Activated naive CD8-positive, alpha-beta T cell treated with anti-CD3 and anti-CD28 coated beads, Interleukin-2, amount 10 ng/mL, durations not matched to agents 7 days and 5 days (primary cell): ENCODE results near the gene FNDC3B. TPM values are rescaled to one million over a fixed set of nuclear protein-coding genes. Genes with fewer than 3 reads are reported as not detected.

ENCODE experiments used
- ATAC-seq: fragments of 150-1000 bp; cut with Tn5 transposase; one replicate; pipeline ENCODE4 v1.10.0; 2021; ENCODE audit warnings: low read depth, moderate library complexity
- POLR2A ChIA-PET: fragments of 350-600 bp; sonication (Branson Sonifier 250); formaldehyde crosslinking; loops from one replicate; lab custom pipeline; 2021; ENCODE audit warnings: antibody characterized with exemption; lab: Charles Lee
- DNase-seq: peaks from one replicate; pipeline ENCODE4 v3.0.0; 2021
- H3K27ac Mint-ChIP-seq: one replicate; pipeline ENCODE4 v1.8.0; 2022; ENCODE audit warnings: mild to moderate bottlenecking, mixed read lengths
- H3K27me3 Mint-ChIP-seq: one replicate; pipeline ENCODE4 v1.8.0; 2022; ENCODE audit warnings: mild to moderate bottlenecking, moderate library complexity, mixed read lengths
- H3K36me3 Mint-ChIP-seq: one replicate; pipeline ENCODE4 v1.8.0; 2021; ENCODE audit warnings: mild to moderate bottlenecking, mixed read lengths
- H3K4me1 Mint-ChIP-seq: one replicate; pipeline ENCODE4 v1.8.0; 2021; ENCODE audit warnings: mixed read lengths
- H3K4me3 Mint-ChIP-seq: one replicate; pipeline ENCODE4 v1.8.0; 2022; ENCODE audit warnings: mild to moderate bottlenecking, moderate library complexity, mixed read lengths
- H3K9me3 Mint-ChIP-seq: one replicate; pipeline ENCODE4 v1.8.0; 2021; ENCODE audit warnings: mixed read lengths
- total RNA-seq, 2 experiments: library from RNA; stranded (reverse); gene quantifications; one replicate each; pipeline ENCODE4 v1.2.3, GENCODE V29; 2021

FNDC3B gene
- total RNA-seq, 2 experiments from 2014 or later, result 15.8 to 16.3 TPM

DNA sequence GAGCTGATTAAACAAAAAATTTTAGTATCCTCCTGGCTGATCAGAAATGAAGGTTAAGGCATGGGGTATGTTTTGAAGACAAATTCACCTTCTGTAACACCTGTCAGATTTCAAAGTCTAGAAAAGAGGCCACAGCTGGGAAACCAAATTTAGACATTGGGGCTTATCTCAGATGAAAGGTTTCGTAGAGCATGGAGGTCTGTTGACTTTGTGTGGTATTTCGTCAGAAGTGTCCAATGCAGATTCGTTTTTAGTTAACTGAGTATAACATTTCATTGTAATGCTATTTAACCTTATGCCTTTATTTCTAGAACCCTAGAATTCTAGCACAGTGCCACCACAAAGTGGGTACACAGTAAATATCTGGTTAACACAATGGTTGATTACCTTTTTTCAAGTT lies 61.7 kb downstream of the FNDC3B start:
- POLR2A ChIA-PET, result no interaction called here

DNA sequence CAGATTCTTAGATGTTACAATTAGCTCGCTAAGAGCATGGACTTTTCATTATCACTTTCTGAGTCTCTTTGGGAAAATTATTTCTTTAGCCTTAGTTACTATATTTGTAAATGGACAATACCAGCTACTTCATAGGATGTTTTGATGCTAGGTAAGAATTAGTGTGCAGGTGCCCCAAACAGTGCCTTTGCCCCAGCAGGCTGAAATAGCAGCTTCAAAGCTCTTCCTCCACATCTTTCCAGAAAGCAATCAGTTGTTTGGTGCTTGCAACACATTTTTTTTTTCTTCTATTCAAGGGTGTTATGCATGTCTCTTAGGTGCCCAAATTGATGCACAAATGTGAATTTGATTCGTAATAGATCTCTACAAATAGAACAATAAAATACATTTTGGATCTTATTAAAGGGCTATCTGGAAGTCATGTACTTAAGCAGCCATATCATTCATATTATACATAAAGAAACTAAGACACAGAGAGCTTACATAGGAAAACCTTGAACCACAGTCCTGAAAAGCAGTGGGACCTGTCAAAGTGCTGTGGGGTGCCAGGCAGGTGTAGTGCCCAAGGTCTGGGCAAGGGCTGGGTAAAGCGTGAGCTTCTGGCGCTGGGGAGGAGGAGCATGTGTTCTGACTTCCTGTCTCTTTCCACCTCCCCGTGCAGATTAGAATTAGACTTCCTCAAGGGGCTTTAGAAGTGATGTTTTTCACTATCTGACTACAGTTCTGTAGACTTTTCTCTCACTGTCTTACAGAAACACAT lies 62.9 kb downstream of the FNDC3B start:
- H3K4me3 Mint-ChIP-seq, result peak overlapping the region; percentile 56
- H3K27me3 Mint-ChIP-seq, result peaks cover 2% of the 10 kb centered on the region
- peaks cover 52% of the 10 kb centered on the region for H3K4me1 Mint-ChIP-seq
- POLR2A ChIA-PET, result interaction anchor here (1.6 kb wide), 1 partner anchor 8 kb away, joined by 3 read pairs; no protein-coding TSS in a partner anchor
- DNase-seq, result peak; percentile 47
- peak; percentile 62 for ATAC-seq
- peaks cover 6% of the 10 kb centered on the region for H3K36me3 Mint-ChIP-seq
- no peaks in the 10 kb centered on the region for H3K9me3 Mint-ChIP-seq
- peak overlapping the region; percentile 41 for H3K27ac Mint-ChIP-seq

More for the DNA sequence above, 61.7 kb downstream of the FNDC3B start:
- Mint-ChIP-seq H3K27me3 (peaks cover 2% of the 10 kb centered on the region), H3K27ac (no peak overlapping the region), H3K36me3 (peaks cover 2% of the 10 kb centered on the region), H3K9me3 (no peaks in the 10 kb centered on the region), H3K4me1 (peaks cover 40% of the 10 kb centered on the region), H3K4me3 (no peak overlapping the region)
- DNase-seq, result no peak
- ATAC-seq, result no peak

DNA sequence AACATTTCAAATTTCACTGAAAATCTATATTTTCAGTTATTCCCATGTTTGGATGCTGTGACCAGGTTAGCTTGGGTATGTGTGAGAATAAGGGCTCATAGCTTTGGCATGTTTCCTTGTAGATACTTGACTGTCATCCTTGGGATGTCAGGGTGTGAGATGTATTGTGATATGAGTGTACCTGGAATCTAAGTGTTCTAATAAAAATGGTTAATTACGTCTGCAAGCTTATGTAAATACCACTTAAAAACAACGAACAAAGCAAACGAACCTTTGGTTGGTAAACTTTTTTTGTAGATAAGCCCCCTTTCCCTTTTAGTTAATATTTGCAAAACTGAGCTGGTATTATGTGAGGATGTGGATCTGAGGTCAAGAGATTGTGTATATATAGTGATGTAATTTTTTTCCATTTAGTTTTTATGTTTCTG lies 63.5 kb downstream of the FNDC3B start:
- ATAC-seq, result no peak
- peaks cover 7% of the 10 kb centered on the region for H3K36me3 Mint-ChIP-seq
- peak overlapping the region; percentile 56 for H3K4me3 Mint-ChIP-seq
- H3K9me3 Mint-ChIP-seq, result no peaks in the 10 kb centered on the region
- POLR2A ChIA-PET, result interaction anchor here (1.6 kb wide), 1 partner anchor 9 kb away, joined by 3 read pairs; no protein-coding TSS in a partner anchor
- H3K27ac Mint-ChIP-seq, result peak overlapping the region; percentile 41
- H3K27me3 Mint-ChIP-seq, result peaks cover 2% of the 10 kb centered on the region
- DNase-seq, result no peak
- H3K4me1 Mint-ChIP-seq, result peaks cover 56% of the 10 kb centered on the region

DNA sequence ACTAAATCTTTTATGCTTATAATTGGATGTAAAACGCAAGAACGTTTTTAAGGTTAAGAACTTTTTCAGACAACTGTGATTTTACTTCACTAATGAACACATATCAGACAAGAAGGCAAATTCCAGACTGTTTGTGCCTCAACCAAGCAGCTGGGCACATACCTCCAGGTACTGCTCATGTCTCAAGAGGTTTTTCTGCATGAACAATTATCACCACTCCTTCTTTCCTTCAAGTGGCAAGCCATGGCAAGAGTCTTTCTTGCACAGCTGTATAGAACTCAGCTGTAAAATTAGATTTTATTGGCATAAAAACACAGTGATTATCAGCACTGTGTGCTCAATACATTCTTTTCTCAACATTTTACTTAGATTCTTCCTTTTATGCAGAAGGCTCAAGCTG lies 64.3 kb downstream of the FNDC3B start:
- POLR2A ChIA-PET, result interaction anchor here (1.6 kb wide), 1 partner anchor 9 kb away, joined by 3 read pairs; no protein-coding TSS in a partner anchor
- Mint-ChIP-seq H3K27me3 (peaks cover 2% of the 10 kb centered on the region), H3K9me3 (no peaks in the 10 kb centered on the region), H3K4me3 (no peak overlapping the region), H3K36me3 (peaks cover 6% of the 10 kb centered on the region), H3K27ac (no peak overlapping the region), H3K4me1 (peaks cover 62% of the 10 kb centered on the region)
- DNase-seq (no peak), ATAC-seq (no peak)

DNA sequence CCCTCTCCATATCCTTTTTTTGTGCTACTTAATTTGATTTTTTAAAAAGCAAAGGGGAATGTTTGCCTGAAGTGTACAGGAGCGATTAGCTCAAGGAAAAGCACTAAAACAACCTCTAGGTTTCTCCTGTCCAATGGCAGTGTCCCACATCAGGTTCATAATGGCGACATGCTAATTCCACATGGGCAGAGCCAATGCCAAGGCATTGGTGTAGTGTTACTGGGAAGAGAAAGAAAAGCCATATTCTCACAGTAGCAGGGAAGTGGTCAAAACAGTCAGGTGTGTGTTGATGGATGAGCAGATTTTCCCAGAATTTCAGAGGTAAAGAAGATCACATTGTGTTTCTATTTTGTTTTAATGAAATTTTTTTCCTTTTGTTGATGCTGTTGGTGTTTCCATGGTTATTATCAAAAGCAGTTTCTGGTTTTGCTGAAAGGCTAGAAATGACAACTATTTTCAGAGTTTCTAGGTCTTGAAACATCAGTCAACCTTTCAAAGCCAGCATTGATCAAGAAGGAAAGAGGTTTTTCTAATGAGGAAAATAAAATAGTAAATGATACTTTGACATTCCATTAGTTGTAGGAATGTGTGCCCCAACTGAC lies 65.2 kb downstream of the FNDC3B start:
- Mint-ChIP-seq H3K27ac (no peak overlapping the region), H3K4me3 (no peak overlapping the region), H3K9me3 (no peaks in the 10 kb centered on the region), H3K4me1 (peaks cover 62% of the 10 kb centered on the region), H3K27me3 (peaks cover 2% of the 10 kb centered on the region), H3K36me3 (peaks cover 6% of the 10 kb centered on the region)
- no peak for DNase-seq
- no peak for ATAC-seq
- POLR2A ChIA-PET, result no interaction called here

- peaks cover 55% of the 10 kb centered on the region for H3K4me1 Mint-ChIP-seq
- peak overlapping the region; percentile 26 for H3K27ac Mint-ChIP-seq
- H3K9me3 Mint-ChIP-seq, result peaks cover 2% of the 10 kb centered on the region
- POLR2A ChIA-PET, result interaction anchor here (0.7 to 2.7 kb wide), 6 partner anchors 14 to 30 kb away, joined by 3 to 15 read pairs (median 4); no protein-coding TSS in a partner anchor
- DNase-seq (no peak), ATAC-seq (no peak)
- peaks cover 2% of the 10 kb centered on the region for H3K27me3 Mint-ChIP-seq
- peak overlapping the region; percentile 2 for H3K4me3 Mint-ChIP-seq
- peaks cover 8% of the 10 kb centered on the region for H3K36me3 Mint-ChIP-seq
These were observed 66.9 kb downstream of the FNDC3B start for GRCh38 chr3:172106037-172106954.

DNA sequence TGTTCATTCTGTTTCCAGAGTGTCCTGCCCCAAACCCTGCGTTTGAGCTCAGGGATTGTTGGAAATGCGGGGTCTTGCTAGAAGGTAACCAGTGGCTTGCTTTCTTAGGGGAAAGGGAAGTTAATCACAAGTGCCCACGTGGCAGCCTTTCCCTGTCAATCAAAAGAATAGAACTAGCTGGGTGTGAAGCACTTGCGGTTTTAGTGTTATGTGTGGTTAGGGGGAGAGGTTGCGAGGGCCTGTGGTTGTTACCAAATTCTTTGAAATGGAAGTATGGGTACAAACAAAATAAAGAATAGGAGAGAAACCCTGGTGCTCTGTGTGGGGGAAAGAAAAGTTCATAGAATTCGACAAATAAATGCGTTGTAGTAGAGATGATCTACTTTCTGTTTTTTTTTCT lies 67.6 kb downstream of the FNDC3B start:
- peaks cover 2% of the 10 kb centered on the region for H3K9me3 Mint-ChIP-seq
- peak; percentile 65 for ATAC-seq
- H3K27ac Mint-ChIP-seq, result peak overlapping the region; percentile 93
- peak overlapping the region; percentile 86 for H3K4me3 Mint-ChIP-seq
- DNase-seq, result peak; percentile 68
- H3K27me3 Mint-ChIP-seq, result peaks cover 6% of the 10 kb centered on the region
- peaks cover 53% of the 10 kb centered on the region for H3K4me1 Mint-ChIP-seq
- peaks cover 8% of the 10 kb centered on the region for H3K36me3 Mint-ChIP-seq
- POLR2A ChIA-PET, result interaction anchor here (0.9 to 2.7 kb wide), 7 partner anchors 16 to 68 kb away, joined by 3 to 15 read pairs (median 6); partner anchors contain the start of gene FNDC3B

- POLR2A ChIA-PET, result interaction anchor here (0.7 to 2.7 kb wide), 7 partner anchors 16 to 486 kb away, joined by 3 to 15 read pairs (median 6); partner anchors contain the start of gene FNDC3B
- H3K9me3 Mint-ChIP-seq, result peaks cover 2% of the 10 kb centered on the region
- peak overlapping the region; percentile 93 for H3K27ac Mint-ChIP-seq
- peak; percentile 75 for ATAC-seq
- H3K4me1 Mint-ChIP-seq, result peaks cover 49% of the 10 kb centered on the region
- peaks cover 6% of the 10 kb centered on the region for H3K27me3 Mint-ChIP-seq
- peak overlapping the region; percentile 86 for H3K4me3 Mint-ChIP-seq
- peaks cover 10% of the 10 kb centered on the region for H3K36me3 Mint-ChIP-seq
- DNase-seq, result peak; percentile 41
These were observed 68.0 kb downstream of the FNDC3B start for GRCh38 chr3:172107403-172107802.

- Mint-ChIP-seq H3K4me1 (peaks cover 43% of the 10 kb centered on the region), H3K27me3 (peaks cover 9% of the 10 kb centered on the region), H3K27ac (no peak overlapping the region), H3K4me3 (no peak overlapping the region), H3K36me3 (peaks cover 21% of the 10 kb centered on the region), H3K9me3 (peaks cover 2% of the 10 kb centered on the region)
- ATAC-seq (no peak), DNase-seq (no peak)
- POLR2A ChIA-PET, result no interaction called here
These were observed 70.9 kb downstream of the FNDC3B start for GRCh38 chr3:172110127-172110779.

GRCh38 chr3:172111163-172111562 lies 71.8 kb downstream of the FNDC3B start:
- peaks cover 8% of the 10 kb centered on the region for H3K27me3 Mint-ChIP-seq
- no peak overlapping the region for H3K27ac Mint-ChIP-seq
- peaks cover 37% of the 10 kb centered on the region for H3K4me1 Mint-ChIP-seq
- H3K4me3 Mint-ChIP-seq, result no peak overlapping the region
- H3K36me3 Mint-ChIP-seq, result peaks cover 21% of the 10 kb centered on the region
- H3K9me3 Mint-ChIP-seq, result peaks cover 2% of the 10 kb centered on the region
- POLR2A ChIA-PET, result no interaction called here
- ATAC-seq (no peak), DNase-seq (no peak)

GRCh38 chr3:172112078-172112733 lies 72.8 kb downstream of the FNDC3B start:
- H3K36me3 Mint-ChIP-seq, result peaks cover 21% of the 10 kb centered on the region
- H3K4me1 Mint-ChIP-seq, result peaks cover 26% of the 10 kb centered on the region
- POLR2A ChIA-PET, result no interaction called here
- H3K27ac Mint-ChIP-seq, result no peak overlapping the region
- ATAC-seq (no peak), DNase-seq (no peak)
- peaks cover 8% of the 10 kb centered on the region for H3K27me3 Mint-ChIP-seq
- no peak overlapping the region for H3K4me3 Mint-ChIP-seq
- peaks cover 2% of the 10 kb centered on the region for H3K9me3 Mint-ChIP-seq

GRCh38 chr3:172112734-172113120 lies 73.3 kb downstream of the FNDC3B start:
- no peak for DNase-seq
- peaks cover 2% of the 10 kb centered on the region for H3K9me3 Mint-ChIP-seq
- H3K27me3 Mint-ChIP-seq, result peaks cover 8% of the 10 kb centered on the region
- no peak for ATAC-seq
- H3K4me1 Mint-ChIP-seq, result peaks cover 21% of the 10 kb centered on the region
- H3K27ac Mint-ChIP-seq, result no peak overlapping the region
- H3K36me3 Mint-ChIP-seq, result peaks cover 21% of the 10 kb centered on the region
- POLR2A ChIA-PET, result no interaction called here
- H3K4me3 Mint-ChIP-seq, result no peak overlapping the region
